ENCODE results near the gene PTAFR. TPM values are rescaled to one million over a fixed set of nuclear protein-coding genes. Genes with fewer than 3 reads are reported as not detected.

The PTAFR gene
- total RNA-seq, 4 donors from 2014 or later = 3.5 to 11.1 (median 5.9) TPM

GRCh38 chr1:28104866-28105467 is 71.5 kb downstream of the PTAFR start:
- Histone ChIP-seq H3K36me3 (no peaks in the 10 kb centered on the region), H3K27me3 (no peaks in the 10 kb centered on the region), H3K27ac (peak overlapping the region in 2 of 4 donors; percentile 25 to 26), H3K9me3 (no peaks in the 10 kb centered on the region), H3K4me3 (peak overlapping the region in 3 of 4 donors; percentile 12 to 33 (median 17)), H3K4me1 (peaks cover 0 to 8% (median 0%) of the 10 kb centered on the region in 4 donors)
- WGBS, 2 donors = 26% methylated on average over 11 of the region's 11 CpGs
- DNase-seq (ENCODE audit: low spot score in 2 of 2) = no peak
- no peak for TF ChIP-seq CTCF (IDR thresholded peaks at IDR 0.05)
- TF ChIP-seq EP300 (IDR thresholded peaks at IDR 0.05) = no peak
- no peak for TF ChIP-seq POLR2A (IDR thresholded peaks at IDR 0.05)

GRCh38 chr1:28102189-28102588 is 74.3 kb downstream of the PTAFR start:
- H3K36me3 ChIP-seq = no peaks in the 10 kb centered on the region
- WGBS, 2 donors = 83 to 85% methylated on average over 1 of the region's 1 CpG

GRCh38 chr1:28099050-28099769 is 77.3 kb downstream of the PTAFR start:
- Histone ChIP-seq H3K27me3 (peaks cover 0 to 4% of the 10 kb centered on the region in 2 donors), H3K4me3 (no peak overlapping the region), H3K36me3 (no peaks in the 10 kb centered on the region), H3K9me3 (no peaks in the 10 kb centered on the region), H3K4me1 (no peaks in the 10 kb centered on the region), H3K27ac (no peak overlapping the region)
- no peak for DNase-seq (ENCODE audit: low spot score in 2 of 2)
- 87 to 90% methylated on average over 5 of the region's 5 CpGs for WGBS, 2 donors
- TF ChIP-seq CTCF (IDR thresholded peaks at IDR 0.05) (no peak), EP300 (IDR thresholded peaks at IDR 0.05) (no peak), POLR2A (IDR thresholded peaks at IDR 0.05) (no peak)

More at GRCh38 chr1:28102189-28102588, 74.3 kb downstream of the PTAFR start:
- no peaks in the 10 kb centered on the region for H3K9me3 ChIP-seq
- H3K27me3 ChIP-seq = no peaks in the 10 kb centered on the region
- no peak overlapping the region for H3K27ac ChIP-seq
- TF ChIP-seq EP300 (IDR thresholded peaks at IDR 0.05) (no peak), CTCF (IDR thresholded peaks at IDR 0.05) (no peak), POLR2A (IDR thresholded peaks at IDR 0.05) (no peak)
- DNase-seq (ENCODE audit: low spot score in 2 of 2) = no peak
- peaks cover 0 to 8% (median 0%) of the 10 kb centered on the region in 4 donors for H3K4me1 ChIP-seq
- H3K4me3 ChIP-seq = no peak overlapping the region

Small RNAs within 50 kb of the gene (small RNA-seq; reads per million reads assigned to genes)
- gene RNU6-176P = not detected

Other genes with a start within 250 kb of the PTAFR start
- not detected for gene SMPDL3B, start 241.7 kb downstream of the PTAFR start, total RNA-seq
- gene XKR8, start 216.7 kb downstream of the PTAFR start, total RNA-seq = 1 to 10 TPM; 5.1 to 7.5 (median 7.3) TPM
- gene EYA3, start 88.1 kb downstream of the PTAFR start, total RNA-seq = 10 to 100 TPM in 3 of 4 donors, 1 to 10 TPM in 1; 9.2 to 17.6 (median 14.6) TPM
- 10 to 100 TPM; 77.7 to 83.1 (median 79.9) TPM for gene DNAJC8, start 56.3 kb upstream of the PTAFR start, total RNA-seq
- 100 to 1,000 TPM in 3 of 4 donors, 10 to 100 TPM in 1; 96.3 to 207 (median 148) TPM for gene ATP5IF1, start 59.4 kb upstream of the PTAFR start, total RNA-seq
- gene SESN2, start 82.8 kb upstream of the PTAFR start, total RNA-seq = 10 to 100 TPM in 1 of 4 donors, 1 to 10 TPM in 3; 6.9 to 16.2 (median 8.9) TPM
- 10 to 100 TPM in 2 of 4 donors, 1 to 10 TPM in 2; 9.4 to 21.2 (median 12.0) TPM for gene MED18, start 152.3 kb upstream of the PTAFR start, total RNA-seq
- gene PHACTR4, start 193.1 kb upstream of the PTAFR start, total RNA-seq = 10 to 100 TPM; 25.1 to 38.7 (median 33.6) TPM

Measured in tibial nerve (tissue), 4 donors.